Aorta (tissue), 5 donors: ENCODE measurements around the gene ENOX1. TPM values are rescaled to one million over a fixed set of nuclear protein-coding genes. Genes with fewer than 3 reads are reported as not detected.

ENCODE experiments used
- ATAC-seq: fragments of 200-7000 bp; cut with Tn5 transposase; one replicate; pipeline ENCODE4 v1.9.1; 2022; ENCODE audit warnings: moderate library complexity; ENCODE audit not compliant: low FRiP score
- DNase-seq, 2 donors: peaks; one replicate each; pipeline ENCODE4 v3.0.0-alpha.2; 2020
- H3K27ac ChIP-seq, 2 donors: one replicate each; pipeline ENCODE4 v1.5.1; 2013; ENCODE audit warnings: low read length in 2 of 2, mild to moderate bottlenecking in 2 of 2, moderate library complexity in 2 of 2, control low read depth in 1 of 2, inconsistent platforms in 1 of 2, low read depth in 1 of 2
- H3K27me3 ChIP-seq, 2 donors: one replicate each; pipeline ENCODE4 v1.6.1; 2013; ENCODE audit warnings: control low read depth in 1 of 2, low read length in 1 of 2, mild to moderate bottlenecking in 1 of 2, moderate library complexity in 1 of 2; ENCODE audit not compliant: insufficient read depth in 2 of 2, control insufficient read depth in 1 of 2
- H3K36me3 ChIP-seq, 2 donors: one replicate each; pipeline ENCODE4 v1.6.1; 2013; ENCODE audit warnings: control low read depth in 1 of 2, low read length in 1 of 2, mild to moderate bottlenecking in 1 of 2; ENCODE audit not compliant: insufficient read depth in 2 of 2, control insufficient read depth in 1 of 2
- H3K4me1 ChIP-seq, 2 donors: one replicate each; pipeline ENCODE4 v1.6.1; 2013; ENCODE audit warnings: low read length in 2 of 2, control low read depth in 1 of 2, mild to moderate bottlenecking in 1 of 2, moderate library complexity in 1 of 2; ENCODE audit not compliant: insufficient read depth in 2 of 2, control insufficient read depth in 1 of 2
- H3K4me3 ChIP-seq, 2 donors: one replicate each; pipeline ENCODE4 v1.5.1; 2013; ENCODE audit warnings: low read length in 2 of 2, control low read depth in 1 of 2, mild to moderate bottlenecking in 1 of 2
- H3K9me3 ChIP-seq: one replicate; pipeline ENCODE4 v1.6.1; 2013; ENCODE audit warnings: mild to moderate bottlenecking, low read length; ENCODE audit not compliant: control insufficient read depth
- WGBS, 2 donors: extraction: QIAGEN DNeasy Blood & Tissue Kit; methylation state at CpG; one replicate each; pipeline ENCODE4 v1.1.7; 2013; 5-methylcytosine and 5-hydroxymethylcytosine counted together
- intact Hi-C, 2 donors: fragments of 100-400 bp; cut with DNase I; formaldehyde crosslinking; loops; one replicate each; pipeline versions ENCODE4 v1.14.2 to v1.15.0; 2022
- polyA plus RNA-seq, 2 donors: library from polyadenylated mRNA; stranded (reverse); fragments of 200-250 nt; gene quantifications; one replicate each; pipeline ENCODE4 v1.2.3, GENCODE V29; 2013
- total RNA-seq, 2 donors: library from RNA; stranded (reverse); fragmentation: NEBNext Ultra II Directional; extraction: Animal tissue kit (Norgen Biotek cat#: 25700); gene quantifications; one replicate each; pipeline ENCODE4 v1.2.1, GENCODE V29; 2021
- donor health status: healthy with polysubstance abuse.
- donor health status: Bipolar disorder and iron deficiency.
- donor health status: DM: no; HTN: no; CAD: no.
- donor health status: DM: no; HTN: no; CAD: no.
- donor health status: DM: yes; HTN: yes; CAD: no.

The ENOX1 gene
- total and polyA plus RNA-seq, 4 donors: 0.15 to 2.2 (median 1.4) TPM; not detected in 1

DNA sequence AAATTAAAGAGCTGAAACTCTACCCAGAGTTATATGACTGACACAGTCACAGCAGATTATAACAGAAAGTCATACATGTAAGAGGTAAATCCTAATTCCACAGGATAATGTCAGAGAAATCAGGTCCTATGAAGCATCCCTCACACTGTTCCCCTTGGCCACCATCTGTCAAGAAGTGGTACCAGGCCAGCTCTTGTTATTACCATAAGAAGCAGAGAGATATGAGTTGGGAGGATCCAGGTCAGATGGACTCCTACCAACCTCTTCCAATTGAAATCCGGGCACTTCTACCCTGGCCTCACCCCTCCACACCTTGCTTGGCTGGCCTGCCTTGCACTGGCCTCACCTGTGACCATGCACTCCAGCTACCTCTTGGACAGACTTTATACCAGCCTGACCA lies 410.2 kb downstream of the ENOX1 start:
- DNase-seq (no peak), ATAC-seq (no peak)
- Histone ChIP-seq H3K4me3 (no peak overlapping the region), H3K27me3 (no peaks in the 10 kb centered on the region), H3K27ac (no peak overlapping the region), H3K36me3 (no peaks in the 10 kb centered on the region), H3K4me1 (peaks cover 0 to 10% of the 10 kb centered on the region in 2 donors), H3K9me3 (no peaks in the 10 kb centered on the region)
- intact Hi-C loops: loop anchor here in 1 of 2 donors (5.0 kb wide), 1 partner anchor 284 kb away; no protein-coding TSS in a partner anchor
- 90 to 95% methylated on average over 1 of the region's 1 CpG for WGBS, 2 donors

DNA sequence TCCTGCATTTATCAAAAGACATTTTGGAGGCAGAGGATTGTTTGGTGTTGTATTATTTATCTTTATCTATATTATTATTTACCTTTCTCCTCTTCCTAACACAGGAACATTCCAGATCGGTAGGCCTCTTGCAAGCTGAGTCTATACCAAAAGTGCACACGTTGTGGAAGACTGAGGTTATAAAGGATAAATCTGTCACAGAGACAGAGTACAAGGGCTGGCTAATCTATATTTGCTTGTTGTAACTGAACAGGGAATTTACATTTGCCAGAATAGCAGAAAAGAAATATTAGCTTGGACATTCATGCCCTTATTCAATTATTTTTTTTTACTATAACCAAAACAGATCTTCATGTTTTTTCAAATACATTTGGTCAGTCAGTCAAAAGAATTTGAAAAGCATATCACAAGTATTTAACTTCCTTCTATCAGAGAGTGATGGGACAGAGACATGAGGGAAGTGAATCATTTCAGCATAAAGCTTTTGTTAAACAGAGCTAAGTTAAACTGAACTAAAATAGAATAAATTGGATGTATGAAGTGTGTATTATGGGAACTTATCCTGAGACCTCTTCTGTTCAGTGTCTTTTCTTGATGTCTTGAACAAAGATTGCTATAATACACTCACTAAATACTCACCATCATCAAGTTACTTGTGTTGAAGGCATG lies 410.8 kb downstream of the ENOX1 start:
- 32 to 36% methylated on average over 2 of the region's 2 CpGs for WGBS, 2 donors
- Histone ChIP-seq H3K9me3 (no peaks in the 10 kb centered on the region), H3K36me3 (no peaks in the 10 kb centered on the region), H3K27ac (no peak overlapping the region), H3K4me3 (no peak overlapping the region), H3K27me3 (no peaks in the 10 kb centered on the region), H3K4me1 (peaks cover 0 to 10% of the 10 kb centered on the region in 2 donors)
- intact Hi-C loops: loop anchor here in 1 of 2 donors (5.0 kb wide), 1 partner anchor 284 kb away; no protein-coding TSS in a partner anchor
- no peak for DNase-seq
- no peak for ATAC-seq

DNA sequence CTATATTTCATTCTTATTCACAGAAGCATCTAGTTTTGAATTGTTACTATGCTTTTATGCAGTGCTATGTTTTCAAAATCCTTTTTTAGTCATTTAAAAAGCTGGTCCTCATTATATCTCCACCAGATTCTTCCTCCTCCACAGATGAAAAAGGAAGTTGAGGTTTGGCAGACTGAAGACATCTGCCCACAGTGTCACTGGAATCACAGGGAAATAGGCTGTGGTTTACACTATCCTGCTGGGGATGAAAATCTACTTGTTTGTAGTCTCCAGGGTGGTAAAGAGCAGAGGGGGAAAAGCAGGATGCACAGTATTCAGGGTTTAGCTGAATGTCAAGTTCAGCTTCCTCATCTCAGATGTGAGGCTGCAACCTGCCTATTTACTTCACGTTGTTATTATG lies 412.2 kb downstream of the ENOX1 start:
- Histone ChIP-seq H3K9me3 (no peaks in the 10 kb centered on the region), H3K27ac (no peak overlapping the region), H3K4me1 (peaks cover 0 to 10% of the 10 kb centered on the region in 2 donors), H3K4me3 (no peak overlapping the region), H3K36me3 (no peaks in the 10 kb centered on the region), H3K27me3 (no peaks in the 10 kb centered on the region)
- intact Hi-C loops: loop anchor here in 1 of 2 donors (5.0 kb wide), 1 partner anchor 282 kb away; no protein-coding TSS in a partner anchor
- whole genome bisulfite sequencing, 2 donors: 69 to 90% methylated on average over 1 of the region's 1 CpG
- ATAC-seq (no peak), DNase-seq (no peak)

DNA sequence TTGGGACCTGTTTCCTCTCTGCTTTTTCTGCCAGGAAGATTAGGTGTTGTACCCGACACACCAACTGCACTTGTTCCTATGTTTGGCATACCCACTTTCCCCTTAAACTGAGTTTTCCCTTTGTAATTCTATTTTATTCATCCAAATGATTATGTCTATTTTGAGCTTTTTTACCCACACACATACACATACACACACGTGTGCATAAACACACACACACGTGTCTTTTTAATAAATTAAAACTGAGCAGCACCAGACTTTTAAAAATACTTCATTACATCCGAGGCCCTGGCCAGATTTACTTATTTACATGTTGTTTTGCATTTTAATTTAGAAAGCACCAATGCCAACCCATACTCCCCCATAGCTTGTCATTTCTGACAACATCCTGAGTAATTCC lies 413.4 kb downstream of the ENOX1 start:
- 24 to 27% methylated on average over 4 of the region's 4 CpGs for WGBS, 2 donors
- Histone ChIP-seq H3K27me3 (no peaks in the 10 kb centered on the region), H3K9me3 (no peaks in the 10 kb centered on the region), H3K27ac (no peak overlapping the region), H3K36me3 (no peaks in the 10 kb centered on the region), H3K4me1 (peaks cover 0 to 10% of the 10 kb centered on the region in 2 donors), H3K4me3 (no peak overlapping the region)
- intact Hi-C loops: no loop called here
- ATAC-seq (no peak), DNase-seq (no peak)

DNA sequence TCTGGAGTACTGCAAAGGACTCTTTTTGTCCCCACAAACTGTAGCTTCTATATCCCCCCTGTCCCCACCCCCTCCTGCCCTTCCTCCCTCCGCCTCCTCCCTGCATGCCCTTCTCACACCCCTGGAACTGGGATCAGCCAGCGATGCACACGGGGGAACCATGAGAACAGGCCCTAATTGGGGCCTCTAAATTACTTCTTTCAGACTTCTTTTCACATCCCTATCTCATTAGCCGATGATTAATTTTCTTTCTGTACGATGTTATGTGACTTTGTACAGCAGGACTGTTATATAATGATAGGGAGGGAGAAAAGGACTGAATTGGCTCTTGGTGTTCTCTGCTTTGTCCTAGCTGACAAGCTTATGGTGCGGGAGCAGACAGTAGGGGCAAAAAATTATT lies 415.9 kb downstream of the ENOX1 start:
- ATAC-seq (no peak), DNase-seq (no peak)
- Histone ChIP-seq H3K27ac (no peak overlapping the region), H3K4me1 (peaks cover 0 to 6% of the 10 kb centered on the region in 2 donors), H3K36me3 (peaks cover 0 to 2% of the 10 kb centered on the region in 2 donors), H3K9me3 (no peaks in the 10 kb centered on the region), H3K27me3 (no peaks in the 10 kb centered on the region), H3K4me3 (no peak overlapping the region)
- intact Hi-C loops: no loop called here
- WGBS, 2 donors: 93 to 94% methylated on average over 6 of the region's 6 CpGs

DNA sequence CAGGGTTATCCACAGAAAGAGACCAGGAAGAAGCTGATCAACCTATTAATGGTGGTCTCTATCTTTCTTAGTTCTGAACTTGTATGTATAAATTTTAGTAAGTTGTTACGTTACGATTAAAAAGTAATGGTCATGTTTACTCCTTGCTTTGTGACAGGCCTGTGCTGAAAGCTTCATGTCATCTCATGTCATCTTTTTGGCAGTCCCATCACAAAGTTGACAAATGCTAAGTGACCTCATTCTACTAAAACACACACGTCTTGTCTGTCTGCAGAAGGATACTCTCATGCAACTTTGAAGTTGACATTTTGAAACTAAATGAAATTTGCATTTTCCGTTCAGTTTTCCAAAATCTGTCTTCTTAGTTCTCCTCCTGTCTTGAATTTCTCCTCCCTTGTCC lies 417.5 kb downstream of the ENOX1 start:
- ATAC-seq (no peak), DNase-seq (no peak)
- H3K4me3 ChIP-seq: no peak overlapping the region
- no peaks in the 10 kb centered on the region for H3K27me3 ChIP-seq
- intact Hi-C loops: loop anchor here in 1 of 2 donors (10.0 kb wide), 1 partner anchor 145 kb away; no protein-coding TSS in a partner anchor
- peaks cover 0 to 2% of the 10 kb centered on the region in 2 donors for H3K36me3 ChIP-seq
- no peaks in the 10 kb centered on the region for H3K9me3 ChIP-seq
- WGBS, 2 donors: 68 to 76% methylated on average over 4 of the region's 4 CpGs
- H3K4me1 ChIP-seq: peaks cover 2 to 6% of the 10 kb centered on the region in 2 donors
- H3K27ac ChIP-seq: no peak overlapping the region

DNA sequence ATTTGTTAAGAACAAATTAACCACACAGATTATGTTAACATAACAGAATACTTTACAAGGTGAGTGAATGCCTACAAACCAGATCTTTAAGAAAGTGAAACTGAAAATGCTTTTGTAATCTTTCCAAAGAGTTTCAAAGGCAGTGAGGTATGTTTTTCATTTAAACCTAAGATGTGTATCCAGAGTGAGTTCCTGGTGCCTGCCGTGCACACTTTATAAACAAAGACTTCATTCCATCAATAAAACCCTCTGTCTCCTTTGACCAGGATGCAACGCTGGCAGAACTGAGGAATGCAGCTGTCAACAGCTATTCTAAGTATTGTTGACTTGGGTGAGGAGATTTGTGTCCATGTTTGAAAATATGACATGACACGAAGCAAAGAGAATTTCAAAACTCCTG lies 418.8 kb downstream of the ENOX1 start:
- H3K4me3 ChIP-seq: peak overlapping the region; percentile 22 to 49
- intact Hi-C loops: loop anchor here in 1 of 2 donors (10.0 kb wide), 1 partner anchor 147 kb away; no protein-coding TSS in a partner anchor
- no peaks in the 10 kb centered on the region for H3K9me3 ChIP-seq
- WGBS, 2 donors: 0 to 5% methylated on average over 3 of the region's 3 CpGs
- peaks cover 0 to 2% of the 10 kb centered on the region in 2 donors for H3K36me3 ChIP-seq
- ATAC-seq (no peak), DNase-seq (no peak)
- peaks cover 2 to 3% of the 10 kb centered on the region in 2 donors for H3K4me1 ChIP-seq
- H3K27ac ChIP-seq: no peak overlapping the region
- H3K27me3 ChIP-seq: no peaks in the 10 kb centered on the region

DNA sequence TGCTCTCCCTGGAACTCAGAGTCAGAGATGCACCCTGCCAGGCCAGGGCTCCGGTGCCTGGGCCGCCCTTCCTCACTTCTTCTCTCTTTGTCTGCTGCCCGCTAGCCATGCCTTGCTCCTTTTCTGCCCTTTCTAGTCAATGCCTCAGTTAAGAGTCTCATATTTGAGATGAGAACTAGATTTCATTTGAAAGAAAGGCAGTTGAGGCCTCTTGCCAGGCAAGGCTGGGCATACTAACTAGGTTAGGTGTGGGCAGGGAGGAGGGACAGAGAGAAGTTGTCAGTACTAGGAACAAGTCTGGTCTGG lies 421.8 kb downstream of the ENOX1 start:
- Histone ChIP-seq H3K4me3 (no peak overlapping the region), H3K27ac (no peak overlapping the region), H3K4me1 (peaks cover 2 to 3% of the 10 kb centered on the region in 2 donors), H3K36me3 (peaks cover 0 to 2% of the 10 kb centered on the region in 2 donors), H3K9me3 (no peaks in the 10 kb centered on the region), H3K27me3 (no peaks in the 10 kb centered on the region)
- 61 to 72% methylated on average over 3 of the region's 3 CpGs for WGBS, 2 donors
- ATAC-seq (no peak), DNase-seq (no peak)
- intact Hi-C loops: loop anchor here in 1 of 2 donors (10.0 kb wide), 1 partner anchor 150 kb away; no protein-coding TSS in a partner anchor
